ENCODE measurements around the gene ATP5MC3. TPM values are rescaled to one million over a fixed set of nuclear protein-coding genes. Genes with fewer than 3 reads are reported as not detected.

Gene ATP5MC3
- total and polyA plus RNA-seq, 2 of the 13 experiments (the other 11 are each of a cell fraction or from before 2014, with no cell fraction given): 676 to 1,007 TPM

GRCh38 chr2:175180701-175181103, 808 bp downstream of the ATP5MC3 start (continued):
- no peak for TF ChIP-seq TRAFD1 (CRISPR knock-in tag; IDR thresholded peaks at IDR 0.05; ENCODE audit: borderline replicate concordance)
- no peak for TF ChIP-seq NR2F2 (IDR thresholded peaks at IDR 0.05; ENCODE audit: borderline replicate concordance, low read depth)
- TF ChIP-seq DZIP1 (CRISPR knock-in tag; IDR thresholded peaks at IDR 0.05): no peak
- no peak for TF ChIP-seq MBNL3 (CRISPR knock-in tag; conservative IDR thresholded peaks at IDR 0.05)
- no peak; the same call in 1 of the 2 replicates for TF ChIP-seq FOSL2 (CRISPR knock-in tag; IDR thresholded peaks at IDR 0.05)
- 0 out of 4 replicates have a peak, but pooled peaks of 1 of the 2 experiments have one; percentile 58 for TF ChIP-seq ATF4 (CRISPR knock-in tag; IDR thresholded peaks at IDR 0.05)
- no peak for TF ChIP-seq GMEB2 (CRISPR knock-in tag; IDR thresholded peaks at IDR 0.05; ENCODE audit: low read depth)
- peak; percentile 41; the same call in 1 of the 2 replicates for TF ChIP-seq ZNF580 (CRISPR knock-in tag; IDR thresholded peaks at IDR 0.05; ENCODE audit: borderline replicate concordance, low read depth)
- no peak for TF ChIP-seq SUZ12 (IDR thresholded peaks at IDR 0.05; ENCODE audit: low read depth, low read length)
- TF ChIP-seq ZSCAN9 (CRISPR knock-in tag; IDR thresholded peaks at IDR 0.05; ENCODE audit: borderline replicate concordance): peak; percentile 30; the same call in 1 of the 2 replicates
- TF ChIP-seq MYPOP (CRISPR knock-in tag; IDR thresholded peaks at IDR 0.05): peak; percentile 32; the same call in 1 of the 2 replicates
- TF ChIP-seq NFATC3 (CRISPR knock-in tag; IDR thresholded peaks at IDR 0.05): 0 out of 2 replicates have a peak, but pooled peaks have one; percentile 97
- peak; percentile 87; the same call in 1 of the 2 replicates for TF ChIP-seq CHCHD3 (CRISPR knock-in tag; IDR thresholded peaks at IDR 0.05)
- 0 out of 2 replicates have a peak, but pooled peaks have one; percentile 16 for TF ChIP-seq ZNF329 (CRISPR knock-in tag; IDR thresholded peaks at IDR 0.05; ENCODE audit: low read depth)
- peak; percentile 64; the same call in 1 of the 2 replicates for TF ChIP-seq LBX2 (CRISPR knock-in tag; IDR thresholded peaks at IDR 0.05; ENCODE audit: borderline replicate concordance)
- TF ChIP-seq SATB2 (CRISPR knock-in tag; IDR thresholded peaks at IDR 0.05): no peak
- peak; percentile 47; the same call in 1 of the 2 replicates for TF ChIP-seq ZNF33B (CRISPR knock-in tag; IDR thresholded peaks at IDR 0.05)
- peak; percentile 42; the same call in 1 of the 2 replicates for TF ChIP-seq SOX5 (CRISPR knock-in tag; IDR thresholded peaks at IDR 0.05; ENCODE audit: borderline replicate concordance)
- TF ChIP-seq ZNF784 (CRISPR knock-in tag; IDR thresholded peaks at IDR 0.05; ENCODE audit: borderline replicate concordance): peak; percentile 36; the same call in 1 of the 2 replicates
- no peak; the same call in 1 of the 2 replicates for TF ChIP-seq ZNF253 (CRISPR knock-in tag; IDR thresholded peaks at IDR 0.05; ENCODE audit: borderline replicate concordance)
